ENCODE measurements around the gene STARD9. TPM values are rescaled to one million over a fixed set of nuclear protein-coding genes. Genes with fewer than 3 reads are reported as not detected.

Gene STARD9
- total and polyA plus RNA-seq, 10 of the 15 experiments (the other 5 are each of a cell fraction or from before 2014, with no cell fraction given) = 0.58 to 11.5 (median 6.1) TPM

GRCh38 chr15:42725331-42725903, 150.0 kb downstream of the STARD9 start:
- WGBS (ENCODE audit: insufficient coverage, insufficient replicate concordance, low lambda C conversion rate, missing lambda C conversion rate) = 84% methylated on average over 11 of the region's 12 CpGs
- ATAC-seq (no peak), DNase-seq (ENCODE audit: low read depth, low spot score) (no peak), FAIRE-seq (no peak)
- Histone ChIP-seq H3K79me2 (ENCODE audit: control insufficient read depth, insufficient read depth, low read length) (no peaks in the 10 kb centered on the region), H3K36me3 (ENCODE audit: control insufficient read depth in 2 of 2, insufficient read depth in 2 of 2, low read length in 1 of 2) (peaks cover 13 to 21% of the 10 kb centered on the region in 2 experiments), H2AFZ (ENCODE audit: control insufficient read depth, low read depth, low read length) (no peak overlapping the region), H3K9ac (ENCODE audit: control insufficient read depth, insufficient read depth, low read length) (no peak overlapping the region), H3K4me2 (ENCODE audit: control insufficient read depth, insufficient read depth) (no peak overlapping the region), H3K27me3 (replicated peaks in 1 of 2; ENCODE audit: control insufficient read depth in 2 of 2, insufficient read depth in 2 of 2, low read length in 1 of 2) (no peaks in the 10 kb centered on the region), H3K9me3 (replicated peaks; ENCODE audit: control insufficient read depth, insufficient read depth, low read length) (no peaks in the 10 kb centered on the region), H3K4me1 (ENCODE audit: control insufficient read depth, insufficient read depth, low read length) (no peaks in the 10 kb centered on the region), H3K4me3 (no peak overlapping the region), H3K27ac (ENCODE audit: control insufficient read depth, insufficient read depth) (no peak overlapping the region), H4K20me1 (ENCODE audit: control insufficient read depth, insufficient read depth) (no peaks in the 10 kb centered on the region)
- ChIA-PET SMC1A (ENCODE audit: uncharacterized antibody, unreplicated experiment) (interaction anchor here (0.6 kb wide), 1 partner anchor 72 kb away, joined by 3 read pairs; no protein-coding TSS in a partner anchor), CTCF (interaction anchor here (0.6 kb wide), 1 partner anchor 24 kb away, joined by 3 read pairs; no protein-coding TSS in a partner anchor), RAD21 (ENCODE audit: unreplicated experiment) (no interaction called here), POLR2A (interaction anchor here (0.5 to 0.7 kb wide), 2 partner anchors 10 to 192 kb away, joined by 3 to 4 read pairs; no protein-coding TSS in a partner anchor)
- intact Hi-C loops (cut with micrococcal nuclease; ENCODE audit: unreplicated experiment) = no loop called here
- no TSS peak for BruUV-seq (replicated peaks)
- in situ Hi-C loops (cut with MboI) = no loop called here
- TF ChIP-seq ZBTB4 (CRISPR knock-in tag; IDR thresholded peaks at IDR 0.05) = no peak
- TF ChIP-seq, protein P1, sequence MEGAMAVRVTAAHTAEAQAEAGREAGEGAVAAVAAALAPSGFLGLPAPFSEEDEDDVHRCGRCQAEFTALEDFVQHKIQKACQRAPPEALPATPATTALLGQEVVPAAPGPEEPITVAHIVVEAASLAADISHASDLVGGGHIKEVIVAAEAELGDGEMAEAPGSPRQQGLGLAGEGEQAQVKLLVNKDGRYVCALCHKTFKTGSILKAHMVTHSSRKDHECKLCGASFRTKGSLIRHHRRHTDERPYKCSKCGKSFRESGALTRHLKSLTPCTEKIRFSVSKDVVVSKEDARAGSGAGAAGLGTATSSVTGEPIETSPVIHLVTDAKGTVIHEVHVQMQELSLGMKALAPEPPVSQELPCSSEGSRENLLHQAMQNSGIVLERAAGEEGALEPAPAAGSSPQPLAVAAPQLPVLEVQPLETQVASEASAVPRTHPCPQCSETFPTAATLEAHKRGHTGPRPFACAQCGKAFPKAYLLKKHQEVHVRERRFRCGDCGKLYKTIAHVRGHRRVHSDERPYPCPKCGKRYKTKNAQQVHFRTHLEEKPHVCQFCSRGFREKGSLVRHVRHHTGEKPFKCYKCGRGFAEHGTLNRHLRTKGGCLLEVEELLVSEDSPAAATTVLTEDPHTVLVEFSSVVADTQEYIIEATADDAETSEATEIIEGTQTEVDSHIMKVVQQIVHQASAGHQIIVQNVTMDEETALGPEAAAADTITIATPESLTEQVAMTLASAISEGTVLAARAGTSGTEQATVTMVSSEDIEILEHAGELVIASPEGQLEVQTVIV (IDR thresholded peaks at IDR 0.05; ENCODE audit: borderline replicate concordance, partially characterized antibody) = no peak
- TF ChIP-seq ZNF384 (IDR thresholded peaks at IDR 0.05; ENCODE audit: borderline replicate concordance, low read depth, low read length) = no peak
- no peak for TF ChIP-seq ZBTB40 (IDR thresholded peaks at IDR 0.05; ENCODE audit: borderline replicate concordance)
- TF ChIP-seq, protein P2, sequence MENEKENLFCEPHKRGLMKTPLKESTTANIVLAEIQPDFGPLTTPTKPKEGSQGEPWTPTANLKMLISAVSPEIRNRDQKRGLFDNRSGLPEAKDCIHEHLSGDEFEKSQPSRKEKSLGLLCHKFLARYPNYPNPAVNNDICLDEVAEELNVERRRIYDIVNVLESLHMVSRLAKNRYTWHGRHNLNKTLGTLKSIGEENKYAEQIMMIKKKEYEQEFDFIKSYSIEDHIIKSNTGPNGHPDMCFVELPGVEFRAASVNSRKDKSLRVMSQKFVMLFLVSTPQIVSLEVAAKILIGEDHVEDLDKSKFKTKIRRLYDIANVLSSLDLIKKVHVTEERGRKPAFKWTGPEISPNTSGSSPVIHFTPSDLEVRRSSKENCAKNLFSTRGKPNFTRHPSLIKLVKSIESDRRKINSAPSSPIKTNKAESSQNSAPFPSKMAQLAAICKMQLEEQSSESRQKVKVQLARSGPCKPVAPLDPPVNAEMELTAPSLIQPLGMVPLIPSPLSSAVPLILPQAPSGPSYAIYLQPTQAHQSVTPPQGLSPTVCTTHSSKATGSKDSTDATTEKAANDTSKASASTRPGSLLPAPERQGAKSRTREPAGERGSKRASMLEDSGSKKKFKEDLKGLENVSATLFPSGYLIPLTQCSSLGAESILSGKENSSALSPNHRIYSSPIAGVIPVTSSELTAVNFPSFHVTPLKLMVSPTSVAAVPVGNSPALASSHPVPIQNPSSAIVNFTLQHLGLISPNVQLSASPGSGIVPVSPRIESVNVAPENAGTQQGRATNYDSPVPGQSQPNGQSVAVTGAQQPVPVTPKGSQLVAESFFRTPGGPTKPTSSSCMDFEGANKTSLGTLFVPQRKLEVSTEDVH (IDR thresholded peaks at IDR 0.05; ENCODE audit: low read depth, partially characterized antibody) = no peak
- no peak for TF ChIP-seq EP300 (IDR thresholded peaks at IDR 0.05; ENCODE audit: borderline replicate concordance in 1 of 2, control insufficient read depth in 1 of 2, low read depth in 2 of 2, low read length in 2 of 2)
- TF ChIP-seq RFX5 (IDR thresholded peaks at IDR 0.05; ENCODE audit: low read depth, low read length) = no peak
- no peak for TF ChIP-seq NR2C1 (IDR thresholded peaks at IDR 0.05)
- TF ChIP-seq SIX5 (IDR thresholded peaks at IDR 0.05; ENCODE audit: low read depth, low read length, severe bottlenecking) = no peak

Measured in GM12878 (cell line).